Astrocyte (in vitro differentiated cells and primary cell): ENCODE measurements around the gene PCDHA13. TPM values are rescaled to one million over a fixed set of nuclear protein-coding genes. Genes with fewer than 3 reads are reported as not detected.

Experiments used
- DNase-seq: peaks from one replicate; pipeline ENCODE4 v3.0.0-alpha.2; 2010; ENCODE audit warnings: low read depth
- FAIRE-seq: peaks from 2 replicates; lab custom pipeline; 2011; peaks lifted over from hg19 to GRCh38; lab: Jason Lieb, UNC
- H2AFZ ChIP-seq: 2 replicates; pipeline ENCODE4 v1.6.0; 2012; ENCODE audit warnings: low read depth, low read length, inconsistent platforms
- H3K27ac ChIP-seq: 2 replicates; pipeline ENCODE4 v1.5.1; 2011; ENCODE audit warnings: low read depth, low read length, inconsistent platforms
- H3K27me3 ChIP-seq: 2 replicates; pipeline ENCODE4 v1.6.0; 2011; ENCODE audit warnings: low read length, inconsistent platforms; ENCODE audit not compliant: insufficient read depth
- H3K36me3 ChIP-seq: 2 replicates; pipeline ENCODE4 v1.5.1; 2011; ENCODE audit warnings: low read length, inconsistent platforms; ENCODE audit not compliant: insufficient read depth
- H3K4me1 ChIP-seq: 2 replicates; pipeline ENCODE4 v1.5.1; 2011; ENCODE audit warnings: low read length, inconsistent platforms; ENCODE audit not compliant: insufficient read depth
- H3K4me2 ChIP-seq: 2 replicates; pipeline ENCODE4 v1.6.0; 2012; ENCODE audit warnings: low read length, inconsistent platforms
- H3K4me3 ChIP-seq: 2 replicates; pipeline ENCODE4 v1.5.1; 2011; ENCODE audit warnings: low read depth, mild to moderate bottlenecking, low read length, inconsistent platforms; ENCODE audit not compliant: insufficient read depth
- H3K79me2 ChIP-seq: 2 replicates; pipeline ENCODE4 v1.6.0; 2012; ENCODE audit warnings: mild to moderate bottlenecking, low read length, inconsistent platforms; ENCODE audit not compliant: insufficient read depth
- H3K9ac ChIP-seq: 2 replicates; pipeline ENCODE4 v1.6.0; 2012; ENCODE audit warnings: mild to moderate bottlenecking, low read length, inconsistent platforms
- H3K9me3 ChIP-seq: 2 replicates; pipeline ENCODE4 v1.5.1; 2012; ENCODE audit warnings: low read depth, mild to moderate bottlenecking, low read length, inconsistent platforms; ENCODE audit not compliant: insufficient read depth
- H4K20me1 ChIP-seq: 2 replicates; pipeline ENCODE4 v1.6.0; 2012; ENCODE audit warnings: low read length, inconsistent platforms; ENCODE audit not compliant: insufficient read depth
- H3K27ac Mint-ChIP-seq: one replicate; pipeline ENCODE4 v1.8.0; 2021; ENCODE audit warnings: mild to moderate bottlenecking, mixed read lengths; ENCODE audit not compliant: unreplicated experiment
- H3K27me3 Mint-ChIP-seq: one replicate; pipeline ENCODE4 v1.8.0; 2021; ENCODE audit warnings: low read depth, mixed read lengths; ENCODE audit not compliant: unreplicated experiment
- H3K36me3 Mint-ChIP-seq: one replicate; pipeline ENCODE4 v1.8.0; 2021; ENCODE audit warnings: low read depth, mixed read lengths; ENCODE audit not compliant: unreplicated experiment
- H3K4me1 Mint-ChIP-seq: one replicate; pipeline ENCODE4 v1.8.0; 2021; ENCODE audit warnings: low read depth, mixed read lengths; ENCODE audit not compliant: unreplicated experiment
- H3K4me3 Mint-ChIP-seq: one replicate; pipeline ENCODE4 v1.8.0; 2021; ENCODE audit warnings: mild to moderate bottlenecking, moderate library complexity, mixed read lengths; ENCODE audit not compliant: unreplicated experiment
- H3K9me3 Mint-ChIP-seq: one replicate; pipeline ENCODE4 v1.8.0; 2021; ENCODE audit warnings: mild to moderate bottlenecking, mixed read lengths; ENCODE audit not compliant: unreplicated experiment
- EZH2 ChIP-seq: IDR thresholded peaks from 2 replicates; pipeline ENCODE4 v1.6.1; 2012; ENCODE audit warnings: mild to moderate bottlenecking, low read length, inconsistent platforms; ENCODE audit not compliant: insufficient read depth
- total RNA-seq: library from RNA; stranded (reverse); gene quantifications from 2 replicates; pipeline ENCODE4 v1.2.1, GENCODE V29; 2021
- TF ChIP-seq, protein P1 (sequence below): IDR thresholded peaks from 2 replicates; pipeline ENCODE4 v1.5.1; 2011; ENCODE audit warnings: low read depth, mild to moderate bottlenecking, inconsistent platforms, low read length, moderate library complexity; ENCODE audit not compliant: insufficient read depth

The PCDHA13 gene
- total RNA-seq, 1 donor from 2014 or later, result 1.7 TPM

DNA sequence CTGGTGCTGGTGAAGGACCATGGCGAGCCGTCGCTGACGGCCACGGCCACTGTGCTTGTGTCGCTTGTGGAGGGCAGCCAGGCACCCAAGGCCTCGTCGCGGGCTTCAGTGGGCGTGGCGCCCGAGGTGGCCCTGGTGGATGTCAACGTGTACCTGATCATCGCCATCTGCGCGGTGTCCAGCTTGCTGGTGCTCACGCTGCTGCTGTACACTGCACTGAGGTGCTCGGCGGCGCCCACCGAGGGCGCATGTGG, 24.0 kb upstream of the PCDHA13 start:
- no peak overlapping the region for H2AFZ ChIP-seq
- FAIRE-seq (no peak), DNase-seq (no peak)
- no peak for TF ChIP-seq EZH2
- TF ChIP-seq, protein P1, sequence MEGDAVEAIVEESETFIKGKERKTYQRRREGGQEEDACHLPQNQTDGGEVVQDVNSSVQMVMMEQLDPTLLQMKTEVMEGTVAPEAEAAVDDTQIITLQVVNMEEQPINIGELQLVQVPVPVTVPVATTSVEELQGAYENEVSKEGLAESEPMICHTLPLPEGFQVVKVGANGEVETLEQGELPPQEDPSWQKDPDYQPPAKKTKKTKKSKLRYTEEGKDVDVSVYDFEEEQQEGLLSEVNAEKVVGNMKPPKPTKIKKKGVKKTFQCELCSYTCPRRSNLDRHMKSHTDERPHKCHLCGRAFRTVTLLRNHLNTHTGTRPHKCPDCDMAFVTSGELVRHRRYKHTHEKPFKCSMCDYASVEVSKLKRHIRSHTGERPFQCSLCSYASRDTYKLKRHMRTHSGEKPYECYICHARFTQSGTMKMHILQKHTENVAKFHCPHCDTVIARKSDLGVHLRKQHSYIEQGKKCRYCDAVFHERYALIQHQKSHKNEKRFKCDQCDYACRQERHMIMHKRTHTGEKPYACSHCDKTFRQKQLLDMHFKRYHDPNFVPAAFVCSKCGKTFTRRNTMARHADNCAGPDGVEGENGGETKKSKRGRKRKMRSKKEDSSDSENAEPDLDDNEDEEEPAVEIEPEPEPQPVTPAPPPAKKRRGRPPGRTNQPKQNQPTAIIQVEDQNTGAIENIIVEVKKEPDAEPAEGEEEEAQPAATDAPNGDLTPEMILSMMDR, result no peak
- no peaks in the 10 kb centered on the region for H3K27me3 ChIP-seq
- H3K4me2 ChIP-seq, result no peak overlapping the region
- H4K20me1 ChIP-seq, result no peaks in the 10 kb centered on the region
- peaks cover 17% of the 10 kb centered on the region for H3K9me3 Mint-ChIP-seq
- H3K79me2 ChIP-seq, result no peaks in the 10 kb centered on the region
- no peaks in the 10 kb centered on the region for H3K27me3 Mint-ChIP-seq
- H3K4me3 Mint-ChIP-seq, result no peak overlapping the region
- no peaks in the 10 kb centered on the region for H3K4me1 ChIP-seq
- H3K4me1 Mint-ChIP-seq, result peaks cover 3% of the 10 kb centered on the region
- H3K9ac ChIP-seq, result no peak overlapping the region
- peaks cover 34% of the 10 kb centered on the region for H3K9me3 ChIP-seq
- no peak overlapping the region for H3K27ac ChIP-seq
- H3K36me3 ChIP-seq, result no peaks in the 10 kb centered on the region
- no peak overlapping the region for H3K4me3 ChIP-seq
- peaks cover 36% of the 10 kb centered on the region for H3K36me3 Mint-ChIP-seq
- no peak overlapping the region for H3K27ac Mint-ChIP-seq

DNA sequence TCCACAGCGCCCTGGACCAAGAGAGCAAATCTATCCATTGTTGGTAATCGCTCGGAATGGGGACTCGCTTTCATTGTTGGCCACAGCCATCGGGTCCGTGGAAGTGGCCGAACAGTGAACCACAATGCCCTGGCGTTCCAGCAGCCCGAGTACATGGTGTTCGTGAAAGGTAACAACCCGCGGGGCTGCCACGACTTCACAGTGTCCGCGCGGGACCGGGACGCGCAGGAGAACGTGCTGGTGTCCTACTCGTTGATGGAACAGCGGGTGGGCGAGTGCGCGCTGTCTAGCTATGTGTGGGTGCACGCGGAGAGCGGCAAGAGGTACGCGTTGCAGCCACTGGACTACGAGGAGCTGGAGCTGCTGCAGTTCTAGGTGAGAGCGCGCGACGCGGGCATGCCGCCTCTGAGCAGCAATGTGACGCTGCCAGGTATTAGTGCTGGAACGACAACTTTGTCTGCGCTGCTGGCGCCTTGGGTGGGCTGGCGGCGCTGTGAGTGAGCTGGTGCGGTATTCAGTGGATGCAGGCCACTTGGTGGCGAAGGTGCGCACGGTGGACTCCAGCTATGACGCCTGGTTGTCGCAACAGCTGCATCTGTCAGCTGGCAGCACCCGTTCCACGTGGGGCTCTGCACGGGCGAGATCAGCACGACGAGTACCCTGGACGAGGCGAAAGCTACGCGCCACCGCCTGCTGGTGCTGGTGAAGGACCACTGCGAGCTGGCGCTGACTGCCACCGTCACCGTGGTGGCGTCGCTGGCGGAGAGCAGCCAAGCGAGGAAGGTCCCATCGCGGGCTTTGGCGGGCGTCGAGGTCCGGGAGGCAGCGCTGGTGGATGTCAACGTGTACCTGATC, 19.3 kb upstream of the PCDHA13 start:
- Histone ChIP-seq H3K4me1 (no peaks in the 10 kb centered on the region), H3K9me3 (peaks cover 25% of the 10 kb centered on the region), H2AFZ (no peak overlapping the region), H3K9ac (no peak overlapping the region), H3K27me3 (no peaks in the 10 kb centered on the region), H3K79me2 (no peaks in the 10 kb centered on the region), H3K36me3 (no peaks in the 10 kb centered on the region), H3K4me3 (no peak overlapping the region), H3K27ac (no peak overlapping the region), H4K20me1 (no peaks in the 10 kb centered on the region), H3K4me2 (no peak overlapping the region)
- TF ChIP-seq EZH2, result no peak
- TF ChIP-seq, protein P1, result no peak
- H3K9me3 Mint-ChIP-seq, result peaks cover 11% of the 10 kb centered on the region
- H3K4me3 Mint-ChIP-seq, result no peak overlapping the region
- H3K27me3 Mint-ChIP-seq, result no peaks in the 10 kb centered on the region
- FAIRE-seq (no peak), DNase-seq (no peak)
- no peaks in the 10 kb centered on the region for H3K4me1 Mint-ChIP-seq
- H3K27ac Mint-ChIP-seq, result no peak overlapping the region
- peaks cover 35% of the 10 kb centered on the region for H3K36me3 Mint-ChIP-seq
